ENCODE measurements around the gene HSPA12B.

HSPA12B gene

GRCh38 chr20:3767110-3767426 lies 34.6 kb downstream of the HSPA12B start:
- DNase-seq (ENCODE audit: low read depth in 3 of 3): no peak

GRCh38 chr20:3767427-3768341 lies 35.2 kb downstream of the HSPA12B start, which contains the start of gene ADISSP:
Gene ADISSP, minus strand, starts transcription at chr20:3767753. Its CDS starts 7,653 bp downstream, at chr20:3760100.
- DNase-seq (ENCODE audit: low read depth in 3 of 3): peak; percentile 96 to 97 (median 97)

GRCh38 chr20:3768342-3769130 lies 36.1 kb downstream of the HSPA12B start:
- DNase-seq (ENCODE audit: low read depth in 3 of 3): peak; percentile 55 to 66 (median 64)

- DNase-seq (ENCODE audit: low read depth in 3 of 3): no peak
Observed at GRCh38 chr20:3771552-3772058, 39.1 kb downstream of the HSPA12B start.

GRCh38 chr20:3775457-3776108 lies 43.1 kb downstream of the HSPA12B start:
- no peak for DNase-seq (ENCODE audit: low read depth in 3 of 3)

- DNase-seq (ENCODE audit: low read depth in 3 of 3): no peak
Observed at GRCh38 chr20:3777381-3777715, 44.9 kb downstream of the HSPA12B start.

GRCh38 chr20:3777716-3778629 lies 45.5 kb downstream of the HSPA12B start:
- DNase-seq (ENCODE audit: low read depth in 3 of 3): no peak

DNA sequence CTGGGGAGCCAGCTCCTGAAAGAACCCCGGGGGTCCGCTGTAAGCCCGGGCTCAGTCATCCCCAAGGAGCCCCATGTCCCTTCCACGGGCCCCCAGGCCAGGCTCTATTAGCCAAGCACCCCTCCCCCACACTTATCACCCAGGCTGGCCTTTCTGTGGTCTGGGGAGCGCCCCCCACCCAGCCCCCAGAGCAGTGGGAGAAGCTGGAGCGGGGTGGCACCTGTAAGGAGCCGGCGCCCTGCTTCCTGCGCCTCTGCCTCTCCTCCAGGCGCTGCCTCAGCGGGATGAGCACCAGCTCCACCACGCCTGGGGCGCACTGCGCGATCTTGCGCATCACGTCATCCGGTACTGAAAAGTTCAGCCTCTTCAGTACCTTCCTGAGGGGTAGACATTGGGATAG lies 46.5 kb downstream of the HSPA12B start:
- no peak for DNase-seq (ENCODE audit: low read depth in 3 of 3)

- DNase-seq (ENCODE audit: low read depth in 3 of 3): no peak
Observed at GRCh38 chr20:3781153-3781910, 48.8 kb downstream of the HSPA12B start, which contains the start of gene SPEF1. Gene SPEF1, minus strand, starts transcription at chr20:3781448. Its CDS starts 161 bp downstream, at chr20:3781287.

GRCh38 chr20:3782597-3782996 lies 50.1 kb downstream of the HSPA12B start:
- no peak for DNase-seq (ENCODE audit: low read depth in 3 of 3)

GRCh38 chr20:3783068-3783489 lies 50.6 kb downstream of the HSPA12B start:
- no peak for DNase-seq (ENCODE audit: low read depth in 3 of 3)

DNA sequence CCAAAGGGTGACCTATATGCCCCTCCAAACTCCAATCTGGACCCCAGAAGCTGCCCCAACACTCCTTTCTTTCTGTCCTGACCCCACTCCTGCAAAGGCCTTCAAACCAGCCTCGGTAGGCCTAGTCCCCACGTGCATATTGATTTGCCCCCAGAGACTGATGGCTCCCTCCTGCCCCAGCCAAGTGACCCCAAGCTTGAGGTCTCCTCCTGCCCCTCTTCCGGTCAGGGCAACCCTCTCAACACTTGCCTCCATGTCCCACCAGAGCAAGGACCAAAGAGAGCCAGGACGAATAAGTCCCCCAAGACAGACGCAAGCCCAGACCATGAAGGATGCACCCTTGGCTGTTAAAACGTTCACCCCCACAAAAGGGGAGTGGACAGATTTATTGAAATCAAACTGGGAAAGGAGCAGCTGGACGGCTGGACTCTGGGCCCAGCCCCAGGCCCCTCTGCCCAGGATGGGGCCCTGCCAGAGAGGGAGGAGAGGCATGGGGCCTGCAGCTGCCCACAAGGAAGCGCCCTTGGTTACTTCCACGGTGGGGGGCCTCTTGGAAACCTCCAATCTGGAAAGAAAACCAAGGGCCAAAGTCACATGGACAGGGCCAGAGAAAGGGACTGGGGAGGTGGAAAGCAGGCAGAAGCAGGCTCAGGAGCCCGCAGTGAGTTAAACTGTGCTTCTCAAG lies 51.2 kb downstream of the HSPA12B start:
- DNase-seq (ENCODE audit: low read depth in 3 of 3): no peak

- DNase-seq (ENCODE audit: low read depth in 3 of 3): no peak
Observed at GRCh38 chr20:3784216-3784853, 51.9 kb downstream of the HSPA12B start.

GRCh38 chr20:3784863-3785239 lies 52.4 kb downstream of the HSPA12B start:
- DNase-seq (ENCODE audit: low read depth in 3 of 3): no peak

DNA sequence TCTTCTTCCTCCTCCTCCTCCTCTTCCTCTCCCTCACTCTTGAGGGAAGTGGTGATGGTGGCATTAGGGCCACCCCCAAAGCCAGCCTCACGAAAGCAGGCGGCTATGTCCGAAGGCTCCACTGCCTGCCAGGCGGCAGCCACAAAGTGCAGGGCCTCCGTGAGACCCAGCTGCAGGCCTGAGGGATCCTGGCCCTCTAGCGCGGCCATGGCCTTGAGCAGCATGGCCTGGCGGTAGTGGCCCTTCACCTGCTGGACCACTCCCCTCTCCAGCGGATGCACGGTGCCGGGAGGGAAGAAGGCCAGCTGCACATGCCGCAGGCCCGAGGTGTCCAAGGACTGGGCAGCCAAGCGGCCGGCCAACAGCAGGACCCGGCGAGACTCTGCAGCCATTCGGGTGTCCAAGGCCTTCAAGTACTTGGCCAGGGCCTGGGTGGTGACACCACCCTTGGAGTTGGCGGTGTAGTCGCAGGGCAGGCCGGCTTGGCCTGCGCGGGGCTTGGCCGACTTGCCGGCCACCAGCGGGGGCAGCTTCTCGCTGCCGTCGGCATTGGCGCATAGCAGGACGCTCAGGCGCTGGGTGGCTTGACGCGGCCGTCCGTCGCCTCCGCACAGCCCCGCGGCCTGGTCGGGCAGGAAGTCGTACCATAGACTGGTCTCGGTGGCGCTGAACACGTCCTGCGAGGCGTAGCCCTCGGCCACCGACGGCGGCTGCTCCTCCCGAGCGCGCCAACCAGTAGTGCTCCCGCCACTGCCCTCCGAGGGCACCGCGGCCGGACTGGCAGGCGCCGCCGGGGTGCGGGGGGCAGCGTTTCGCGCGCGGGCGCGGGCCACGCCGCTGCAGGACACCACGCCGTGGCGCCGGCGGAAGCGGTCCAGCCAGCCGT lies 53.0 kb downstream of the HSPA12B start:
- DNase-seq (ENCODE audit: low read depth in 3 of 3): no peak

DNA sequence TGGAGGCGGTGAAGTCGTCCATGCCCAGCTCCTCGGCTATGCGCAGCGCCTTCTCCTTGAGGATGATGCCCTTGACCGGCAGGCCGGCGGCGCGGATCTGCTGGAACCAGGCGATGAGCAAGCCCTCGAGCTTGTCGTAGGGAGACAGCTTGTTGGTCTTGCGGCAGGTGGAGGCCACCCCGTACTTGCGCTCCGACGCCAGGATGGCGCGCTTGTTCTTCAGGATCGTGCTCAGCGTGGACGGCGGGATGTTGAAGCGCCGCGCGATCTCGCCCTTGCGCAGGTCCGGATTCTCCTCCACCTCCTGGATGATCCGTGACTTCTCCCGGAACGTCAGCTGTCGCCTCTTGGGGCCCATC lies 53.6 kb downstream of the HSPA12B start:
- DNase-seq (ENCODE audit: low read depth in 3 of 3): no peak

GRCh38 chr20:3786665-3787323 lies 54.3 kb downstream of the HSPA12B start, which contains the start of gene CENPB:
Gene CENPB, minus strand, starts transcription at chr20:3786740. Its CDS starts 257 bp downstream, at chr20:3786483.
- peak; percentile 77 to 90 (median 81) for DNase-seq (ENCODE audit: low read depth in 3 of 3)
